LNCaP clone FGC (cell line): ENCODE results near the gene FBXO39.

Experiments
- DNase-seq: peaks from one replicate; pipeline ENCODE4 v3.0.0-alpha.2; 2011; ENCODE audit warnings: low read depth
- H3K4me3 ChIP-seq: 2 replicates; pipeline ENCODE4 v1.5.1; 2011; ENCODE audit warnings: mild to moderate bottlenecking, low read depth, low read length, control low read depth
- CTCF ChIP-seq: IDR thresholded peaks from 2 replicates; pipeline ENCODE4 v1.5.1; 2012; ENCODE audit warnings: mild to moderate bottlenecking; ENCODE audit not compliant: control insufficient read depth, insufficient read depth; ENCODE audit errors: extremely low read depth

Gene FBXO39

GRCh38 chr17:6753546-6753945, 22.5 kb upstream of the FBXO39 start:
- DNase-seq: no peak
- TF ChIP-seq CTCF: no peak

GRCh38 chr17:6755281-6755680, 20.7 kb upstream of the FBXO39 start:
- H3K4me3 ChIP-seq: no peak overlapping the region
- no peak for TF ChIP-seq CTCF
- no peak for DNase-seq

More at GRCh38 chr17:6753546-6753945, 22.5 kb upstream of the FBXO39 start:
- H3K4me3 ChIP-seq: no peak overlapping the region

- no peak within 1 kb of the TSS for H3K4me3 ChIP-seq
- no peak for TF ChIP-seq CTCF
- no peak for DNase-seq
Measured at GRCh38 chr17:6755731-6756184, 20.3 kb upstream of the FBXO39 start, which contains the start of gene XAF1. TSS of gene XAF1 (plus strand) at chr17:6756046. CDS start at chr17:6756079, 33 bp downstream.

- DNase-seq: no peak
- no peak for TF ChIP-seq CTCF
- no peak overlapping the region for H3K4me3 ChIP-seq
Measured at GRCh38 chr17:6756425-6757031, 19.5 kb upstream of the FBXO39 start.

- DNase-seq: no peak
- no peak overlapping the region for H3K4me3 ChIP-seq
- no peak for TF ChIP-seq CTCF
Measured at GRCh38 chr17:6757747-6758146, 18.3 kb upstream of the FBXO39 start.

GRCh38 chr17:6761779-6762178, 14.2 kb upstream of the FBXO39 start:
- no peak for TF ChIP-seq CTCF
- no peak for DNase-seq
- H3K4me3 ChIP-seq: no peak overlapping the region

GRCh38 chr17:6768447-6768846, 7.6 kb upstream of the FBXO39 start:
- no peak for TF ChIP-seq CTCF
- H3K4me3 ChIP-seq: no peak overlapping the region
- no peak for DNase-seq
